MM.1S (cell line): ENCODE results near the gene RHBDD1.

Source experiments
- EZH2 ChIP-seq: fragments of 300-600 bp; sonication (generic); optimal IDR thresholded peaks from 2 replicates; pipeline ENCODE3; 2017; ENCODE audit warnings: low read depth, mild to moderate bottlenecking, antibody characterized with exemption, low read length, mixed read lengths
- TF ChIP-seq, protein P1 (sequence below): fragments of 300-600 bp; sonication (generic); IDR thresholded peaks from 2 replicates; pipeline ENCODE4 v1.5.1; 2016; ENCODE audit warnings: antibody characterized with exemption, low read length, mixed read lengths

DNA sequence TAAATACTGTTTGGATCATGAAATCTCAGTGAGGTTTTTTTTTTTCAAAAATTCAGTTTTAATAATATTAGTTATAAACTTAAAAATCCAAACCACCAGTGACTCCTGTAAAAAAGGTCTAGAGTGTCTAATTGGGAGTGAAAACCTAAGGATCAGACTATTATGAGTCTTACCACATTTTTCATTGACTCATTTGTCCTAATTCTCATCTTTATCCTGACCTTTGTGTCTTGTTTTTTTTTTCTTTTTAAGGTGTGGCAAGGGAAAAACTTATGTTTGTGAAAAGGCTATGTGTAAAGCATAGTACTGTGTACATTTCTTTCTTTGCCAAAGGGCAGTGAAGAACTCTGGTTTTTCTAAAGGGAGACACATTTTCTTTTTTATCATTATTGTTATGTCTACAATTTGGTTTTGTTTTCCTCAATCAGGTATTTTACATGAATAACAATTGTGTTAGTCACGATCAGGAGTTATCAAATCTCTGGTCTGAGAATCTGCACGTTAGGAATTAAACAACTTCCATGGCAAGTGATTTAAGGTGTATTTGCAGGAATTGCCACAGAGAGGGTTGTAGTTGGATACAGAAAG, 52.6 kb downstream of the RHBDD1 start:
- TF ChIP-seq, protein P1, sequence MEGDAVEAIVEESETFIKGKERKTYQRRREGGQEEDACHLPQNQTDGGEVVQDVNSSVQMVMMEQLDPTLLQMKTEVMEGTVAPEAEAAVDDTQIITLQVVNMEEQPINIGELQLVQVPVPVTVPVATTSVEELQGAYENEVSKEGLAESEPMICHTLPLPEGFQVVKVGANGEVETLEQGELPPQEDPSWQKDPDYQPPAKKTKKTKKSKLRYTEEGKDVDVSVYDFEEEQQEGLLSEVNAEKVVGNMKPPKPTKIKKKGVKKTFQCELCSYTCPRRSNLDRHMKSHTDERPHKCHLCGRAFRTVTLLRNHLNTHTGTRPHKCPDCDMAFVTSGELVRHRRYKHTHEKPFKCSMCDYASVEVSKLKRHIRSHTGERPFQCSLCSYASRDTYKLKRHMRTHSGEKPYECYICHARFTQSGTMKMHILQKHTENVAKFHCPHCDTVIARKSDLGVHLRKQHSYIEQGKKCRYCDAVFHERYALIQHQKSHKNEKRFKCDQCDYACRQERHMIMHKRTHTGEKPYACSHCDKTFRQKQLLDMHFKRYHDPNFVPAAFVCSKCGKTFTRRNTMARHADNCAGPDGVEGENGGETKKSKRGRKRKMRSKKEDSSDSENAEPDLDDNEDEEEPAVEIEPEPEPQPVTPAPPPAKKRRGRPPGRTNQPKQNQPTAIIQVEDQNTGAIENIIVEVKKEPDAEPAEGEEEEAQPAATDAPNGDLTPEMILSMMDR: no peak
- TF ChIP-seq EZH2: no peak
